HG03571 (cell line): ENCODE measurements around the gene VPS11.
"Not testable (repeated sequence)": the region's sequence is repeated elsewhere in the genome, so short reads cannot be mapped to it uniquely, and the experiment has no call there.

Experiments used
- ATAC-seq: cut with Tn5 transposase; IDR thresholded peaks from one replicate; pipeline ENCODE4 v1.9.1; 2021; ENCODE audit not compliant: unreplicated experiment

The VPS11 gene

GRCh38 chr11:119101759-119102423 lies 34.3 kb downstream of the VPS11 start, which contains the start of gene DPAGT1:
Gene DPAGT1, minus strand, starts transcription at chr11:119101853. Its CDS starts 198 bp downstream, at chr11:119101655.
- ATAC-seq = peak; percentile 69

GRCh38 chr11:119103161-119103664 lies 35.6 kb downstream of the VPS11 start:
- ATAC-seq = not testable (repeated sequence)

GRCh38 chr11:119103793-119104192 lies 36.2 kb downstream of the VPS11 start:
- no peak for ATAC-seq

- ATAC-seq = peak; percentile 58
Observed at GRCh38 chr11:119106564-119107537, 39.2 kb downstream of the VPS11 start, which contains the start of gene C2CD2L. Gene C2CD2L, plus strand, starts transcription at chr11:119107344. Its CDS starts 398 bp downstream, at chr11:119107742.

- ATAC-seq = peak; percentile 26
Observed at GRCh38 chr11:119107538-119108145, 40.0 kb downstream of the VPS11 start.

GRCh38 chr11:119108146-119108856 lies 40.7 kb downstream of the VPS11 start:
- no peak for ATAC-seq

- ATAC-seq = no peak
Observed at GRCh38 chr11:119108857-119109221, 41.2 kb downstream of the VPS11 start.

GRCh38 chr11:119109843-119110242 lies 42.2 kb downstream of the VPS11 start:
- no peak for ATAC-seq

- ATAC-seq = no peak
Observed at GRCh38 chr11:119110439-119110838, 42.8 kb downstream of the VPS11 start.

- no peak for ATAC-seq
Observed at GRCh38 chr11:119111361-119111925, 43.8 kb downstream of the VPS11 start.

GRCh38 chr11:119112314-119113020 lies 44.8 kb downstream of the VPS11 start:
- no peak for ATAC-seq

- ATAC-seq = no peak
Observed at GRCh38 chr11:119113716-119114115, 46.1 kb downstream of the VPS11 start.

GRCh38 chr11:119114351-119114750 lies 46.7 kb downstream of the VPS11 start:
- ATAC-seq = no peak

- no peak for ATAC-seq
Observed at GRCh38 chr11:119115484-119116234, 48.0 kb downstream of the VPS11 start.

GRCh38 chr11:119116235-119116594 lies 48.6 kb downstream of the VPS11 start:
- ATAC-seq = no peak

GRCh38 chr11:119116601-119117000 lies 49.0 kb downstream of the VPS11 start:
- no peak for ATAC-seq

GRCh38 chr11:119117004-119117706 lies 49.5 kb downstream of the VPS11 start:
- no peak for ATAC-seq

- ATAC-seq = no peak
Observed at GRCh38 chr11:119118227-119118626, 50.6 kb downstream of the VPS11 start.
